Neural cell (in vitro differentiated cells): ENCODE data around the gene ITGB1. TPM values are rescaled to one million over a fixed set of nuclear protein-coding genes. Genes with fewer than 3 reads are reported as not detected.

Experiments
- H2AFZ ChIP-seq: fragments of 200-600, 300-800 bp; sonication (generic), shearing (Covaris generic); 2 replicates; pipeline ENCODE4 v1.6.0; 2014; ENCODE audit warnings: low read depth, mild to moderate bottlenecking, antibody characterized with exemption, low read length, moderate library complexity
- H3F3A ChIP-seq: fragments of 200-600 bp; shearing (Covaris generic); 2 replicates; pipeline ENCODE4 v1.6.1; 2016; ENCODE audit warnings: mild to moderate bottlenecking, moderate library complexity, mixed read lengths, antibody characterized with exemption, low read length; ENCODE audit not compliant: insufficient read depth, poor library complexity, severe bottlenecking
- H3K27ac ChIP-seq: fragments of 200-600, 300-800 bp; sonication (generic), shearing (Covaris generic); 2 replicates; pipeline ENCODE4 v1.5.1; 2014; ENCODE audit warnings: mild to moderate bottlenecking, low read length, moderate library complexity
- H3K27me3 ChIP-seq: fragments of 300-800, 200-600 bp; sonication (generic), shearing (Covaris generic); 2 replicates; pipeline ENCODE4 v1.6.0; 2014; ENCODE audit warnings: mild to moderate bottlenecking, low read depth, low read length, moderate library complexity; ENCODE audit not compliant: insufficient read depth
- H3K36me3 ChIP-seq: fragments of 300-800, 200-600 bp; sonication (generic), shearing (Covaris generic); 2 replicates; pipeline ENCODE4 v1.5.1; 2014; ENCODE audit warnings: mild to moderate bottlenecking, antibody characterized with exemption, low read length, moderate library complexity; ENCODE audit not compliant: insufficient read depth
- H3K4me2 ChIP-seq: fragments of 300-800, 200-600 bp; sonication (generic), shearing (Covaris generic); 2 replicates; pipeline ENCODE4 v1.6.0; 2014; ENCODE audit warnings: mild to moderate bottlenecking, low read length
- H3K4me3 ChIP-seq: fragments of 300-800, 200-600 bp; sonication (generic), shearing (Covaris generic); 2 replicates; pipeline ENCODE4 v1.5.1; 2014; ENCODE audit warnings: mild to moderate bottlenecking, low read length, moderate library complexity
- H3K79me2 ChIP-seq: fragments of 200-600 bp; shearing (Covaris generic); replicated peaks from 2 replicates; pipeline ENCODE4 v1.6.0; 2014; ENCODE audit warnings: mild to moderate bottlenecking, low read length, moderate library complexity; ENCODE audit not compliant: insufficient read depth
- H3K9ac ChIP-seq: fragments of 300-800, 200-600 bp; sonication (generic), shearing (Covaris generic); 2 replicates; pipeline ENCODE4 v1.6.1; 2016; ENCODE audit warnings: mild to moderate bottlenecking, low read length, mixed read lengths
- H3K9me2 ChIP-seq: fragments of 200-600 bp; shearing (Covaris generic); 2 replicates; pipeline ENCODE4 v1.6.1; 2016; ENCODE audit warnings: mild to moderate bottlenecking, low read length, mixed read lengths; ENCODE audit not compliant: insufficient read depth
- H3K9me3 ChIP-seq: fragments of 200-600, 300-800 bp; sonication (generic), shearing (Covaris generic); 2 replicates; pipeline ENCODE4 v1.6.1; 2016; ENCODE audit warnings: mild to moderate bottlenecking, mixed run types, low read length, moderate library complexity, mixed read lengths
- H4K20me1 ChIP-seq: fragments of 200-600 bp; shearing (Covaris generic); 2 replicates; pipeline ENCODE4 v1.6.1; 2016; ENCODE audit warnings: mild to moderate bottlenecking, mixed run types; ENCODE audit not compliant: insufficient read depth
- CTCF ChIP-seq: fragments of 450-650 bp; IDR thresholded peaks from 2 replicates; pipeline ENCODE4 v1.5.1; 2014; ENCODE audit warnings: antibody characterized with exemption, mild to moderate bottlenecking, moderate library complexity; ENCODE audit not compliant: poor library complexity, severe bottlenecking
- EP300 ChIP-seq: fragments of 450-650 bp; conservative IDR thresholded peaks from 2 replicates; pipeline ENCODE4 v1.6.1; 2014; ENCODE audit warnings: antibody characterized with exemption, mild to moderate bottlenecking, moderate library complexity; ENCODE audit not compliant: poor library complexity, severe bottlenecking
- EZH2 ChIP-seq: fragments of 200-600, 300-800 bp; shearing (Covaris generic), sonication (generic); IDR thresholded peaks from 2 replicates; pipeline ENCODE4 v1.6.1; 2014; ENCODE audit warnings: antibody characterized with exemption, low read length, borderline replicate concordance, mild to moderate bottlenecking; ENCODE audit not compliant: insufficient read depth, poor library complexity, severe bottlenecking
- MXI1 ChIP-seq: fragments of 450-650 bp; conservative IDR thresholded peaks from 2 replicates; pipeline ENCODE4 v1.6.1; 2014; ENCODE audit warnings: antibody characterized with exemption, mild to moderate bottlenecking; ENCODE audit not compliant: poor library complexity, severe bottlenecking
- POLR2AphosphoS5 ChIP-seq: IDR thresholded peaks from 2 replicates; pipeline ENCODE4 v1.6.1; 2012
- RAD21 ChIP-seq: fragments of 450-650 bp; conservative IDR thresholded peaks from 2 replicates; pipeline ENCODE4 v1.6.1; 2014; ENCODE audit warnings: antibody characterized with exemption, mild to moderate bottlenecking, moderate library complexity
- REST ChIP-seq: IDR thresholded peaks from 2 replicates; pipeline ENCODE4 v1.6.1; 2012; ENCODE audit warnings: borderline replicate concordance
- SMC3 ChIP-seq: fragments of 450-650 bp; conservative IDR thresholded peaks from 2 replicates; pipeline ENCODE4 v1.6.1; 2014; ENCODE audit warnings: antibody characterized with exemption, mild to moderate bottlenecking, moderate library complexity; ENCODE audit not compliant: poor library complexity
- TAF1 ChIP-seq: IDR thresholded peaks from 2 replicates; pipeline ENCODE4 v1.6.1; 2012; ENCODE audit warnings: low read depth
- polyA plus RNA-seq: library from polyadenylated mRNA; depleted of rRNA; stranded (reverse); fragments of >200 nt; gene quantifications from 2 replicates; pipeline ENCODE4 v1.2.3, GENCODE V29; 2014

Gene ITGB1
- polyA plus RNA-seq, 1 donor from 2014 or later = 62.4 TPM

GRCh38 chr10:32929634-32930033, 28.4 kb downstream of the ITGB1 start:
- Histone ChIP-seq H3K4me2 (no peak overlapping the region), H3K4me3 (no peak overlapping the region), H3F3A (no peaks in the 10 kb centered on the region), H2AFZ (no peak overlapping the region), H3K27me3 (no peaks in the 10 kb centered on the region), H4K20me1 (no peaks in the 10 kb centered on the region), H3K27ac (no peak overlapping the region), H3K9me2 (no peaks in the 10 kb centered on the region), H3K9ac (no peak overlapping the region), H3K36me3 (peaks cover 23% of the 10 kb centered on the region), H3K79me2 (peaks cover 22% of the 10 kb centered on the region), H3K9me3 (no peaks in the 10 kb centered on the region)
- TF ChIP-seq RAD21 (no peak), EP300 (no peak), EZH2 (no peak)

- H3K9me2 ChIP-seq = no peaks in the 10 kb centered on the region
- H3F3A ChIP-seq = no peaks in the 10 kb centered on the region
- no peak overlapping the region for H2AFZ ChIP-seq
- H3K27me3 ChIP-seq = no peaks in the 10 kb centered on the region
- no peak for TF ChIP-seq TAF1
- no peak for TF ChIP-seq REST
- TF ChIP-seq SMC3 = no peak
- no peak for TF ChIP-seq EZH2
- no peak for TF ChIP-seq RAD21
- no peak for TF ChIP-seq MXI1
- TF ChIP-seq EP300 = no peak
- no peak for TF ChIP-seq POLR2AphosphoS5
- TF ChIP-seq CTCF = no peak
- H3K36me3 ChIP-seq = peaks cover 23% of the 10 kb centered on the region
- no peak overlapping the region for H3K4me3 ChIP-seq
- no peak overlapping the region for H3K9ac ChIP-seq
- no peaks in the 10 kb centered on the region for H3K9me3 ChIP-seq
- H3K79me2 ChIP-seq = peaks cover 10% of the 10 kb centered on the region
- no peaks in the 10 kb centered on the region for H4K20me1 ChIP-seq
- no peak overlapping the region for H3K4me2 ChIP-seq
- H3K27ac ChIP-seq = no peak overlapping the region
Observed at GRCh38 chr10:32927750-32928149, 30.3 kb downstream of the ITGB1 start.

- no peak overlapping the region for H3K9ac ChIP-seq
- H4K20me1 ChIP-seq = no peaks in the 10 kb centered on the region
- TF ChIP-seq REST (no peak), SMC3 (no peak), RAD21 (no peak), CTCF (no peak), EZH2 (no peak), EP300 (no peak)
- no peaks in the 10 kb centered on the region for H3K79me2 ChIP-seq
- no peaks in the 10 kb centered on the region for H3K9me3 ChIP-seq
- no peaks in the 10 kb centered on the region for H3F3A ChIP-seq
- H2AFZ ChIP-seq = no peak overlapping the region
- no peaks in the 10 kb centered on the region for H3K9me2 ChIP-seq
- H3K4me2 ChIP-seq = no peak overlapping the region
- H3K4me3 ChIP-seq = no peak overlapping the region
- H3K27me3 ChIP-seq = no peaks in the 10 kb centered on the region
- no peak overlapping the region for H3K27ac ChIP-seq
- peaks cover 41% of the 10 kb centered on the region for H3K36me3 ChIP-seq
Observed at GRCh38 chr10:32923849-32924248, 34.2 kb downstream of the ITGB1 start.
